ENCODE measurements around the gene MYCBP2.
"Not testable (repeated sequence)": the region's sequence is repeated elsewhere in the genome, so short reads cannot be mapped to it uniquely, and the experiment has no call there.

Gene MYCBP2, protein sequence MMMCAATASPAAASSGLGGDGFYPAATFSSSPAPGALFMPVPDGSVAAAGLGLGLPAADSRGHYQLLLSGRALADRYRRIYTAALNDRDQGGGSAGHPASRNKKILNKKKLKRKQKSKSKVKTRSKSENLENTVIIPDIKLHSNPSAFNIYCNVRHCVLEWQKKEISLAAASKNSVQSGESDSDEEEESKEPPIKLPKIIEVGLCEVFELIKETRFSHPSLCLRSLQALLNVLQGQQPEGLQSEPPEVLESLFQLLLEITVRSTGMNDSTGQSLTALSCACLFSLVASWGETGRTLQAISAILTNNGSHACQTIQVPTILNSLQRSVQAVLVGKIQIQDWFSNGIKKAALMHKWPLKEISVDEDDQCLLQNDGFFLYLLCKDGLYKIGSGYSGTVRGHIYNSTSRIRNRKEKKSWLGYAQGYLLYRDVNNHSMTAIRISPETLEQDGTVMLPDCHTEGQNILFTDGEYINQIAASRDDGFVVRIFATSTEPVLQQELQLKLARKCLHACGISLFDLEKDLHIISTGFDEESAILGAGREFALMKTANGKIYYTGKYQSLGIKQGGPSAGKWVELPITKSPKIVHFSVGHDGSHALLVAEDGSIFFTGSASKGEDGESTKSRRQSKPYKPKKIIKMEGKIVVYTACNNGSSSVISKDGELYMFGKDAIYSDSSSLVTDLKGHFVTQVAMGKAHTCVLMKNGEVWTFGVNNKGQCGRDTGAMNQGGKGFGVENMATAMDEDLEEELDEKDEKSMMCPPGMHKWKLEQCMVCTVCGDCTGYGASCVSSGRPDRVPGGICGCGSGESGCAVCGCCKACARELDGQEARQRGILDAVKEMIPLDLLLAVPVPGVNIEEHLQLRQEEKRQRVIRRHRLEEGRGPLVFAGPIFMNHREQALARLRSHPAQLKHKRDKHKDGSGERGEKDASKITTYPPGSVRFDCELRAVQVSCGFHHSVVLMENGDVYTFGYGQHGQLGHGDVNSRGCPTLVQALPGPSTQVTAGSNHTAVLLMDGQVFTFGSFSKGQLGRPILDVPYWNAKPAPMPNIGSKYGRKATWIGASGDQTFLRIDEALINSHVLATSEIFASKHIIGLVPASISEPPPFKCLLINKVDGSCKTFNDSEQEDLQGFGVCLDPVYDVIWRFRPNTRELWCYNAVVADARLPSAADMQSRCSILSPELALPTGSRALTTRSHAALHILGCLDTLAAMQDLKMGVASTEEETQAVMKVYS (N-terminal part only)

DNA sequence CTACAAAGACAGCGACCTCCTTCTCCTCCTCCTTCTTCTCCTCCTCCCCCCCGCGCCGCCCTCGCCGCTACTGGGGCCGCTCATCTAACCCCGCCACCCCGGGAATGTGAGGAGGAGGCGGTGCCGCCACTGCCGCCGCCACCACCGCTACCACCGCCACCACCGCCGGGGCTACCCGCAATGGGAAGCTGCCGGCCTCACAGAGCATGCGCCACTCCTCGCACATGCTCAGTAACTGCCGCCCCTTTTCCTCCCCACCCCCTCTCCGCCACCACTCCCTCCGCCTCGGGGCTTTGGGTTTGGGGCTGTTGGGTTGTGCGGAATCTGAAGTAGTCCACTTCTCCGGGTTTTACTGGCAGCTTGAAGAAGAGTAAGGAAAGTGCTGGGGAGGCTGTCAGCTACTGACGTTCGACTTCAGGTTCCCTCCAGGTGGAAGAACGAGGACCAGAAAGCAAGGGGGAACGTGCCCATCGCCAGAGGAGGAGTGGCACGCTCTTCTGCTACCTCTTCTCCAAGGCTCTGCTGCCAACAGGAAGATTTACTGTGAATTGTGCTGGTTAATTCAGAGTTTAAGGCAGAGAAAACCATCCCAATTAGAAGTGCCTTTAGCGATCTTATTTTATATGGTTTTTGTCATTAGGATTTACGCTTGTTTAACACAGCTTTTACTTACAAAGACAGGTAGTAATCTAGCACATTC is at the start of gene MYCBP2:
Gene MYCBP2 (minus strand): TSS at position 190 of the 700 bp plus-strand sequence. CDS start 319 bp downstream, outside the sequence.
- peak; percentile 71 to 98 (median 91) for DNase-seq

DNA sequence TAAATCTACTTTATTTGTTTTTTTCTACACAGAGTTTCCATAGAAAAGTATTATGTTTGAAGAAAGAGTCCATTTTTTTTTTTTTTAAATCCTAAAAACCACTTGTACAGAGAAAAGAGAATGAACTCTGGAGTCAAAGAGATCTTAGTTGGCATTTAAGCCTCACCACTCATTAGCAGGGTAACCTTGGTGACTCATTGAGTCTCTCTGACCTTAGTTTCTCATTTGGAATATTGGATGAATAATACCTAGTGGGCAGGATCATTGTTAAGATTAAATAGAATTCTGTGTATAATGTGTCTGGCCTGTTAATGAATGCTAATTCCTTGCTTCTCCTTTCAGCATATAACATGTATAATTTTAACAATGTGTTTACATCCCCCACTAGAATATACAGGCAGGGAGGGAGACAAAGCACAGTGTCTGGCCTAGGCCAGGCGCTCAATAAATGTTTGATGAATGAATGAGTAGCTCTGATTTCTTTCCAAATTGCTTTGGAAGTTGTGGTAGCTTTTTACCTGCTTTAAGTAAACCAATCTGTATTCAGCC is 48.7 kb upstream of the MYCBP2 start:
- no peak for DNase-seq

DNA sequence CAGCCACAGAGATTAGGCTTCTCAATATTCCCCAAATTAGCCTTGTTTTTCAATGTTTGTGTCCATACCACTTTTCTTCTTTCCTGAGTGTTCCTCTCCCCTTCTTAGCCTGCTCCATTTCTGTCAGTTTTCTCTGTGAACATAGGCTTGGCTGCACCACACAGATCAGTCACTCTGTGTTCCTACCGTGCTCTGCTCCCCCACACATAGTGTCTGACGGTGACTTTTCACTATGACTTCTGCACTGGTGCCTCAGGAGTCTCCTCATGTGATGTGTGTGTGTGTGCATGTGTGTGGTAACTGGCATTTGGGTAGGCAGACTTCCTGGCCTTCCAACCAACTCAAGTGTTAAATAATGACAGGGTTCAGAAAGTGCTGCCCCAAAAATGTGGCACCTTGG is 47.9 kb upstream of the MYCBP2 start:
- no peak for DNase-seq

DNA sequence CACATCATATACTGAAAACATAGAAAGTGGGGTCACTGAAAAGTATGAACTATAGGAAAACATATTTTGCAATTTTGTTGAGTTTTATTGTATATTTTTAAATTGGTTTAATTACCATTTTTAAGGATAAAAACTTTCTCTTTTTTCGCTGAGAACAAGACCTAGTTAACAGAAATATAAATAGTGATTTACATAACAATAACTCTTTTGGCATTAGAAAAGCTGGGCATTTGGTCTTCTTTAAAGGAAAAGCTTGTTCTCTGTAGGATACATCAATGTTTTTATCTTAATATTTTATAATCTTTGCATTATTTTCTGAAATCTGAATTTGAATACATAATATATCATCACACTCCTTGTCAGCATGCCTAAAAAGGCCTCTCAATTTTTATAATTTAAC is 47.4 kb upstream of the MYCBP2 start:
- no peak for DNase-seq

DNA sequence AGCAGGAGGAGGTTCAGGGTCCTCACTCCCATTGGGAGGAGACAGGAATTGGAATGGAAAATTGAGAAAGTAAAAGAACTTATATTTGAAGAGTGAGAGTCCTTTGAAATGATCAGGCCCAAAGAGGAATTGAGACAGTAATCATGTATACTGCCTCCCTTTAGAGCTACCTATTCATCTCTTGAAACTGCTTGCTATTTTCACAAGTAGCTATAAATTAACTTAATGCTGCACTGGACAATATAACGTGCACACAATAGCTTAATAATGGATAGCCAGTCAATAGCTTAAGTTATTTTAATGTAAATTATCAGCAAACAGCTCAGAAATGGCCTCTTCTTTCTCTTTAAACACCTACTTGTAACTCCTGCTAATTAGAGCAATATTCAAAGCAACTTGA is 46.6 kb upstream of the MYCBP2 start:
- no peak for DNase-seq

DNA sequence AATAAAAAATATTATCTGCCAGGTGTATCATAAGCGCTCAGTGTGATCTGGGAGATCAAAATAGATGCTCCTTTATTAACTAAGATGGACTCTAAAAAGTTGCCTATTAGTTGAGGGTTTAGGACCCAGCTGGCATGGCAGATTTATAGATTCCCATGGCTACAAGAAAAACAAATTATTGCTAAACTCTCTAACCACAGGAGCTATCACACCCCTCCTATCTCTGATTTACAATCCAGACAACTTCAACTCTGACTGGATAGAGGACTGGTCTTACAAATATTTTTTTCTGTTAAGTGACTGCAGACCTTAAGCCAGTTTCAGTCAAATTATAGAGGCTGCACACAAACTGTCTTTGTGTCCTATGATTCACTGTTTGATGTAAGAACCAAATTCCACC is 45.4 kb upstream of the MYCBP2 start:
- DNase-seq, result no peak

DNA sequence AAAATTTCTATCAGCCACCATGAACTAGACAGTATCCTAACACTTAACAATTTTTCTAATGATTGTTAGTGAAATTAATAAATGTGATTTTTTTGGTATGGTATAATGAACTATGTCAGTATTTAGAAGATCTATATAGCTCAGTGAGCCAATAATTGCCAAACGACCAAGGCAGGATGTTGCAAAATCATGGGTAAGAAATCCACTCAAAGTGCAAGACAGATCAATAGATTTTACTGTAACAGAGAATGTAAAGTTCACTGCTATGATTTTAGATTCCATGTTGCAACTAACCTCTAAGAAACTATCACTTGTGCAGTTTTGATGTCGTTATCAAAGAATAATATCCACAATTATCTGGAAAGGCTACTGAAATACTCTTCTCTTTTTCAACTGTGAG is 44.0 kb upstream of the MYCBP2 start:
- no peak for DNase-seq

DNA sequence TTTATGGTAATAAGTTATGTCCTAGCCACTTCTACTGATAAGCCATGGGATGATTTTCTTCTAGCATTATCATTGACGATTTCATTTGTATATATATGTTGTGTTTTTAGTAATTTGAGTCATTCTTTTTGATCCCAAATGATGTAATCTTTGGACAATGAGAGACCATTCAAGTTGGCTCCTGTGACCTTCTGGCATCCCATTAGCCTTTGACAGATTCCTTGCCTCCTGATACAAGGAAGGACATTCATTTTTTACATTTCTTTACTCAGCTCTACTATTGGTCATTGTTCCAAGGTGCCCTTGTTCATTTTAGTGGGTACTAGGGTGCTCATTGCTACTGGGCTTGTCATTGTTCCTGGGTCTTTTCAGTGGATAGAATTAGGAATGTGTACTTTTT is 35.3 kb upstream of the MYCBP2 start:
- DNase-seq, result no peak

DNA sequence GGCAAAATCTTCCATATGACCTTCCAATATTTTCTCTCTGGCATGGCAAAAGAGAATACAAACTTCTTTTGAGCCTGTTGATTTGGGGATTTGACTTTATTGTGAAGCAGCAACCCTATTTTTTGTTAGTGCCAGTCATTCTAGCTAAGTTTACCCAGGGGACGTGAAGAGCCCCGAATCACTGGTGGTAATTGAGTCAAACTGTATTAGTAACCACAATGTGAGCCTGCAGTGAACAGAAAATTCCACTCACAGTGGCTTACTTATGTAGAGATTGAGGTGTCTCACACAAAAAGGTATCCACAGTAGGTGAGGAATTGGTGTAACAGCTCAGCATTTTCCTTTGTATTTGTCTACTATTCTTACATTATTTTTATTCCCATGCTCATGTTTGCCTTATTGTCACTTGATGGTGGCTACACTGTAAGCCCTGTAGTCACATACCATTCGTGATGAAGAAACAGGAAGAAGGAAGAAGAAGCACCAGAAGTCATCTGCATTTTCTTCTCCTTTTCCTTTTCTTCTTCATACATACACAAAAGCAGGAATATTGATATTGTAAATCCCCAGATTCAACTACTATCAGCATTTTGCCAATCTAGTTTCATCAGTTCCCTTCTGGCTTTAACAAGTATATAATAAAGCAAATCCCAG is 33.3 kb upstream of the MYCBP2 start:
- no peak for DNase-seq

DNA sequence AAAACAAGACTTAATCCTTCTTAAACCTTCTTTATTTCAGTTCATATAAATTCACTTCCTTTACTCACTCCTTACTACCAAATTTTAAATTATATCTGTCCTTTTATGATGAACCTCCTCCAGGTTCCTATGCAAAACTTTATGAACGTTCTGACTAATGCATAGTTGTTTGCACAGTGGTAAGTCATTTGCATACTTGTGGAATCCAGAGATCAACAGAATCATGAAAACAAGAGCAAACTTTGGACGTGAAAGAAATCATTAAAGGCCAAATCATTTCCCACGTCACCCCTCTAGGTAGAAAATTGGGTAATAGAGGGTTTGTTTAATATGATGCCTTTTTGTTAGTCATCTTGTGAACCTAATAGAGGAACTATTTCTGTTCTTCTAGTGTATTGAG is 32.3 kb upstream of the MYCBP2 start:
- DNase-seq, result no peak

DNA sequence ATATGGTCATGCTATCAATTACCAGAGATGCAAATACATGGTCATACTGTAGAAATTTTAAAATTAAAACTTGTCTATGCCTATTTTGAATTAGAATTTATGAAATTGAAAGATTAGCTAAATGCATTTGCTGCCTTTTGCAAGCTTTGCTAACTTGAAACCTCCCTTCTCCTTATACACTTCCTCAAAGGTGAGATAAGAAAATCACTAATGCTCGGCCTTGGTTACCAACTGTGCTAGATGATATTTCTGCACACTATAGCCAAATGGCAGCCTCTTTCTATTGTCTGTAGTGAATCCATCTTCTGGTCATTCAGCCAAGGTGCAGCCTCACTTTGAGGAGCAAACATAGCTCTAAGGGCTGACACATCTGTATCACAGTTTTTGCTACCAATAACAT is 31.1 kb upstream of the MYCBP2 start:
- DNase-seq, result no peak

DNA sequence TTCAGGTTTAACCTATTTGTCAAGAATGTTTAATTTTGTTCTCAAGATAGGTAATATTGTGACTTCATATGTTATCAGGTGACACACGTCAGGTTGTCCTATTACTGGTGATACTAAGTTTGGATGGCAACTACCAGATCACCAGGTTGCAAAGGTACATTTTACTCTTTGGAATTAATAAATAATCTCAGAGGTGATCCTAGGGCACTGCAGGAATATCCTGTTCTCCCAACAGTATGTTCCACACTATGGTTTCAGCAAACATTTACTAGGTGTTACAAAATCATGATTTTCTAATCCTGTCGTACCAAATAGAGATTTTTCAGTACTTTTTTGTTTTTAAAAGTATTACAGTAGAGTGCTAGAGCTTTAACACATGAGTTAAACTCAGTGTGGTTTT is 29.3 kb upstream of the MYCBP2 start:
- DNase-seq, result no peak

DNA sequence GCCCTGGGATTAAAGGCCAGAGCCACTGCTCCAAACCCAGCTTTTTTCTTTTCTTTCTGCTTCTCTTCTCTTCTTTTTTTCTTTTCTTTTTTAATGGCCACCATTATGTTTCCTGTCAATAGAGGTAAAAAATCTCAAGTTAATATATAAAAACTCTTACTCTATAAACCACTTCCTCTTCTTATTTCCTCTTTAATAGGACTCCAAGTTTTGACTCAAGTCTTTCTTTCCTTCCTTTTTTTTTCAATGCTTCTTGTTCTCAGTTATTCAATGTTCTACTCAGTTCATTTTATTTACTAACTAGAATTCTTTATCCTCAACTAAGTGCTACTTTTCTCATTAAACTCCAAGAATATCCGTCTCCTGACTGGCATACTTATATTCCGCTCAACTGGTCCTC is 27.1 kb upstream of the MYCBP2 start:
- no peak for DNase-seq

DNA sequence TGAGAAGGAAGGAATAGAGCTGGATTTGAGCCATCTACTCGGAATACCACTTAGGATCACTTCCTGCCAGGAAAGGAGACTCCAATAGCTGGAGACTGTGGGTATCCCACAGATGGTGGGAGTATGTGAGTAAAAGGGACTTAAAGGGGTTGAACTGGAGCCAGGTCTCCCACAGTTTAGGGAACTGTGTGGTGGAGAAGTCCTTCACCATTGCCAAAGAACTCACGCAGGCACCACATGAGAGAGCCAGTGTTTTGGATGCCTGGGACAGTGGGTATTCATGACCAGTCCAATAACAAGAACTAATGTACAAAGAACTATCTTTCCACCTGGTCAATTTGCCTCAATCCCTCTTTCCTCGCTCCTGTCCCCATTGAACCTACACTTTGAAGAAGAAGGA is 24.4 kb upstream of the MYCBP2 start:
- peak in 13 of 56 donors; percentile 2 to 64 (median 10) for DNase-seq

DNA sequence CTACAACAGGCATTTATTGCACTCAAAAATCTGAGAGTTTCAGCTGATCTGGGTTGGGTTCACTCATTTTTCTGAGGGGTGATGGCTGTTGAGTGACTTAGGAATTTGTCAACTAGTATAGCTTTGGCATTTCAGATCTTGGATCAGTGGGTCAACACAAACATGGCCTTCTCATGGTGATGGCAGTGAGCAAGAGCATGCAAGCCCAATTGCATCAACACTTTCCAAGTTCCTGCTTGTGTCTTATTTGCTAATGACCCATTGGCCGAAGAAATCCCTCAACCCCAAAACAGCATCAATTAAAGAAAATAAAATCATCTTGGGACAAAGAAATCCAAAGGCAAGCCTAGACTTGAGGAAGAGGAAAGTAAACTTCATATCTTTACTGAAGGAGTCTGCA is 23.9 kb upstream of the MYCBP2 start:
- DNase-seq, result no peak

DNA sequence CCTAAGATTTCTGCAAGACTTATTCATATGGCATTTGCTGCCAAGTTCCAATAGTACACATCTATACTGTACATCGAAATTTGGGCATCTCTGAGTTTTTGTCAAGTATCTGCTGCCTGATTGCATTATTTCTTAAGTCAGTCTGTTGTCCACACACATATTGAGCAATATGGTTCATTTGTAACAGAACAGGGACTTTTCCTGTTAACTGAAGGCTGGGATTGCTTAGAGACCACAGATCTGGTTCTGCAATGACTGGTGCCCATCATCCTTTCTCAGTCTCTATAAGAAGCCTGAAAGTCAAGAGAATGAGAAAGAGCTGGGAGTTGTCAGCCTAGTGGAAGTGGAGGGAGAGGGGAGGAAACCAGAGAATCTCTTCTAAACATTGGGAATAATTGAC is 22.5 kb upstream of the MYCBP2 start:
- DNase-seq, result no peak

DNA sequence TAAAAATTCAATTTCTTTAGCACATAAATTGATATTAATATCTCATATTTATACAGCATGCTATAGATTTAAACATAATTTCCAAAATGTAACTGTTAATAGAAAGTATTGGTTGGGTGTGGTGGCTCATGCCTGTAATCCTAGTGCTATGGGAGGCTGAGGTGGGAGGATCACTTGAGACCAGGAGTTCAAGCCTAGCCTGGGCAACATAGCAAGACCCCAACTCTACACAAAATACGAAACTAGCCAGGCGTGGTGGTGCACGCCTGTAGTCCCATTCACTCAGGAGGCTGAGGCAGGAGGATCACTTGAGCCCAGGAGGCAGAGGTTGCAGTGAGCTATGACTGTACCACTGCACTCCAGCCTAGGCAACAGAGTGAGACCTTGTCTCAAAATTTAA is 20.5 kb upstream of the MYCBP2 start:
- not testable (repeated sequence) for DNase-seq

DNA sequence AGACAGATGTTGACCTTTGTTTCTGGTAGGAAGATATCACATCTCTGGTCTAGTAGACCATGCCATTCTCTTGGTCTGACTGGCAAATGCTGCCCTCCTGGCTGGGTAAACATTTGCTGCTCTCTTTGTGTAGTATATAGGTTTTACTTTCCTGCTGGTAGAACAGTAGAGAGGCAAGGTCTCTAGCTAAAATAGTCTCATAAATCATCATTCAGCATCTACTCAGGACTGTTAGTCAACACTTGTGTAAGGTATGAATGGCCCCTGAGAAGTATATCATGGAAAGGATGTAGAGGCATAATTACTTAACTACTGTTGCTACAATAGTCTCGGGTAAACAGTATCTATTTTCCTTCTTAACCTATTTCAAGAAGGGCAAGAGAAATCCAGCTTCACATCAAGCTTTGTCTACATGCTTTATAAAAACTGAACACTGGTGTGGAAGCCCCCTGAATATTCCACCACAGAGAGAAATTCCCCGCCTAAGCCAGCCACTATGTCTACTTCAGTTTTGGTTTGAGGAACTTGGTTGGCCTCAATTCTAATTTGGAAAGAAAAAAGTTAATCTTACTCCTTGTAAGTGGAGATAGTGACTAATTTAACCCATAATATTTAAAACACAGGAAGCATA is 18.4 kb upstream of the MYCBP2 start:
- no peak for DNase-seq

DNA sequence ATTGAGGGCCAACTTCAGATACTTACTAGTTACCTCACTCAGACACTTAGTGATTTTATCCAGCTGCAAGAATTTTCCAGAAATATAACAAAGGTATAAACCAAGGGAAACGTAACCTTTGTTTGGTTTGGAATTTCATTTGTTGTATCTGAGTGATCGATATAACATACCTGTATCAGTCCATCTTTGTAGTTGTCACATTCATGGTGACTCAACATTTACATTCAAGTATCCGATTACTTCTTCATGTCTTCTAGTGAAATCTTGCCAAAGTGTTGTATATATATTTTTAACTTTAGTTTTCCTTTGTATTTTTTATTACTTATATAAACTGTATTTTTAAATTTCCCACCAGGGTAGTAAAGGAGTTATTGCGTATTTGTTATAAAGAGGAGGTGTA is 16.9 kb upstream of the MYCBP2 start:
- no peak for DNase-seq

DNA sequence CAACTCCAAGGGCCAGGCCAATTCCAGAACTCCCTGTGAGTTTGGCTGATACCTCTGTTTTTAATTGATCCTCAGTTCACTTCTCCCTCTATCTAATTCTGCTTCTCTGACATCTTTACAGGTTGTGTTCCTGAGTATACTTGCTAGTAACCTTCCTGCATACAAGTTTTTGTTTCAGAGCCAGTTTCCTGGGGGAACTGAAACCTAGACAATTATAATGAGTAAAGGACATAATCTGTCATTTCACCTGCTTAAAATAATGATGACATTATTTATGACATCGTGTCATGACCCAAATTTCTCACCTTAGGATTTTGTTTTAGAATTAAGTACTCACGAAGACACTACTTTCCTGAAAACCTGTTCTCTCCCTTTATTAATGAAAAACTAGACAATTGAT is 12.5 kb upstream of the MYCBP2 start:
- DNase-seq, result no peak
